OCI-LY1 (cell line): ENCODE data around the gene PRKCH.

Experiments
- H2AFZ ChIP-seq: fragments of 200-600 bp; sonication (generic), shearing (Covaris generic); 2 replicates; pipeline ENCODE4 v1.6.0; 2014; ENCODE audit warnings: antibody characterized with exemption, mild to moderate bottlenecking, low read length
- H3F3A ChIP-seq: fragments of 200-600 bp; sonication (generic), shearing (Covaris generic); 2 replicates; pipeline ENCODE4 v1.6.0; 2014; ENCODE audit warnings: mild to moderate bottlenecking, antibody characterized with exemption, low read length, moderate library complexity; ENCODE audit not compliant: insufficient read depth
- H3K27ac ChIP-seq: fragments of 200-600 bp; sonication (generic); 2 replicates; pipeline ENCODE4 v1.5.1; 2014; ENCODE audit warnings: low read length, mixed run types, mild to moderate bottlenecking, low read depth; ENCODE audit not compliant: poor library complexity, severe bottlenecking
- H3K27me3 ChIP-seq: fragments of 200-600 bp; sonication (generic); 2 replicates; pipeline ENCODE4 v1.6.0; 2014; ENCODE audit warnings: antibody characterized with exemption, mild to moderate bottlenecking, low read length, moderate library complexity; ENCODE audit not compliant: insufficient read depth
- H3K36me3 ChIP-seq: fragments of 200-600 bp; sonication (generic); 2 replicates; pipeline ENCODE4 v1.6.1; 2014; ENCODE audit warnings: mild to moderate bottlenecking, antibody characterized with exemption, low read length, moderate library complexity, mixed read lengths; ENCODE audit not compliant: insufficient read depth
- H3K4me1 ChIP-seq: fragments of 200-600 bp; sonication (generic); 2 replicates; pipeline ENCODE4 v1.5.1; 2014; ENCODE audit warnings: mild to moderate bottlenecking, low read length, moderate library complexity; ENCODE audit not compliant: insufficient read depth, severe bottlenecking
- H3K4me2 ChIP-seq: fragments of 200-600 bp; sonication (generic), shearing (Covaris generic); 2 replicates; pipeline ENCODE4 v1.6.1; 2014; ENCODE audit warnings: low read length
- H3K4me3 ChIP-seq: fragments of 200-600 bp; sonication (generic); 2 replicates; pipeline ENCODE4 v1.5.1; 2014; ENCODE audit warnings: low read length, low read depth, mild to moderate bottlenecking, mixed read lengths; ENCODE audit not compliant: poor library complexity, severe bottlenecking
- H3K79me2 ChIP-seq: fragments of 200-600 bp; shearing (Covaris generic); 2 replicates; pipeline ENCODE4 v1.6.1; 2016; ENCODE audit warnings: mixed run types, low read length, mixed read lengths; ENCODE audit not compliant: insufficient read depth
- H3K9ac ChIP-seq: fragments of 200-600 bp; sonication (generic), shearing (Covaris generic); 2 replicates; pipeline ENCODE4 v1.6.1; 2014; ENCODE audit warnings: mild to moderate bottlenecking, low read length, mixed read lengths
- H3K9me2 ChIP-seq: fragments of 200-600 bp; sonication (generic), shearing (Covaris generic); 2 replicates; pipeline ENCODE4 v1.6.1; 2014; ENCODE audit warnings: low read depth, mild to moderate bottlenecking, low read length, mixed read lengths
- H3K9me3 ChIP-seq: fragments of 200-600 bp; shearing (Covaris generic); 2 replicates; pipeline ENCODE4 v1.6.1; 2014; ENCODE audit warnings: low read length, mixed read lengths
- H4K20me1 ChIP-seq: fragments of 200-600 bp; sonication (generic), shearing (Covaris generic); 2 replicates; pipeline ENCODE4 v1.6.0; 2016; ENCODE audit warnings: mild to moderate bottlenecking, low read length; ENCODE audit not compliant: insufficient read depth
- CTCF ChIP-seq: fragments of 200-600 bp; sonication (generic), shearing (Covaris generic); IDR thresholded peaks from 2 replicates; pipeline ENCODE4 v1.5.1; 2017; ENCODE audit warnings: mild to moderate bottlenecking, antibody characterized with exemption, low read length, moderate library complexity, mixed read lengths
- EZH2 ChIP-seq: fragments of 200-600 bp; sonication (generic), shearing (Covaris generic); IDR thresholded peaks from 2 replicates; pipeline ENCODE4 v1.8.0; 2017; ENCODE audit warnings: borderline replicate concordance, mixed run types, mild to moderate bottlenecking, antibody characterized with exemption, low read length, moderate library complexity, mixed read lengths

Gene PRKCH

GRCh38 chr14:61466905-61467280 is 145.5 kb downstream of the PRKCH start:
- Histone ChIP-seq H3K9ac (no peak overlapping the region), H3K4me1 (peaks cover 59% of the 10 kb centered on the region), H3K27ac (no peak overlapping the region), H3K9me3 (no peaks in the 10 kb centered on the region), H3K36me3 (no peaks in the 10 kb centered on the region), H3F3A (0 out of 2 replicates have a peak, but pooled peaks cover 4% of the 10 kb centered on the region), H2AFZ (no peak overlapping the region), H3K27me3 (no peaks in the 10 kb centered on the region), H3K9me2 (no peaks in the 10 kb centered on the region), H3K79me2 (no peaks in the 10 kb centered on the region), H3K4me3 (no peak overlapping the region), H3K4me2 (no peak overlapping the region), H4K20me1 (no peaks in the 10 kb centered on the region)
- TF ChIP-seq CTCF (no peak), EZH2 (no peak)

- Histone ChIP-seq H3K79me2 (no peaks in the 10 kb centered on the region), H3K27ac (no peak overlapping the region), H3K9me2 (no peaks in the 10 kb centered on the region), H3K9me3 (no peaks in the 10 kb centered on the region), H4K20me1 (no peaks in the 10 kb centered on the region), H3K27me3 (no peaks in the 10 kb centered on the region), H3K9ac (no peak overlapping the region), H3K4me3 (no peak overlapping the region), H3K4me2 (no peak overlapping the region), H3K36me3 (no peaks in the 10 kb centered on the region), H2AFZ (no peak overlapping the region), H3F3A (0 out of 2 replicates have a peak, but pooled peaks cover 4% of the 10 kb centered on the region), H3K4me1 (peaks cover 59% of the 10 kb centered on the region)
- TF ChIP-seq EZH2: no peak
Measured at GRCh38 chr14:61467296-61467695, 145.9 kb downstream of the PRKCH start.

GRCh38 chr14:61468063-61468825 is 146.9 kb downstream of the PRKCH start:
- no peaks in the 10 kb centered on the region for H3K79me2 ChIP-seq
- H3K36me3 ChIP-seq: no peaks in the 10 kb centered on the region
- 0 out of 2 replicates have a peak, but pooled peaks cover 4% of the 10 kb centered on the region for H3F3A ChIP-seq
- H3K27ac ChIP-seq: peak overlapping the region; percentile 100
- H3K27me3 ChIP-seq: no peaks in the 10 kb centered on the region
- H4K20me1 ChIP-seq: no peaks in the 10 kb centered on the region
- H3K4me2 ChIP-seq: no peak overlapping the region
- H3K9me2 ChIP-seq: no peaks in the 10 kb centered on the region
- peaks cover 59% of the 10 kb centered on the region for H3K4me1 ChIP-seq
- no peak overlapping the region for H2AFZ ChIP-seq
- no peak overlapping the region for H3K9ac ChIP-seq
- TF ChIP-seq EZH2 (no peak), CTCF (no peak)
- H3K9me3 ChIP-seq: no peaks in the 10 kb centered on the region
- H3K4me3 ChIP-seq: no peak overlapping the region

- Histone ChIP-seq H2AFZ (no peak overlapping the region), H3K4me1 (peaks cover 65% of the 10 kb centered on the region), H3K27me3 (no peaks in the 10 kb centered on the region), H3K36me3 (no peaks in the 10 kb centered on the region), H3F3A (0 out of 2 replicates have a peak, but pooled peaks cover 4% of the 10 kb centered on the region), H4K20me1 (no peaks in the 10 kb centered on the region), H3K9me3 (no peaks in the 10 kb centered on the region), H3K79me2 (no peaks in the 10 kb centered on the region), H3K4me2 (peak overlapping the region; percentile 86; the same call in 1 of the 2 replicates), H3K9me2 (no peaks in the 10 kb centered on the region), H3K27ac (peak overlapping the region; percentile 100), H3K9ac (no peak overlapping the region; the same call in 1 of the 2 replicates), H3K4me3 (no peak overlapping the region)
- TF ChIP-seq CTCF: no peak
- no peak for TF ChIP-seq EZH2
Measured at GRCh38 chr14:61469781-61470180, 148.4 kb downstream of the PRKCH start.
